ENCODE data around the gene MBTPS2.
"Not testable (repeated sequence)": the region's sequence is repeated elsewhere in the genome, so short reads cannot be mapped to it uniquely, and the experiment has no call there.

Gene MBTPS2

GRCh38 chrX:21856504-21856903, 17.1 kb downstream of the MBTPS2 start:
- Histone ChIP-seq H3K36me3 (ENCODE audit: control insufficient read depth, insufficient read depth, low read length) (peaks cover 5% of the 10 kb centered on the region), H3K4me3 (replicated peaks; ENCODE audit: low read depth, low read length) (no peak overlapping the region), H3K27me3 (replicated peaks; ENCODE audit: control insufficient read depth, insufficient read depth, low read length) (no peaks in the 10 kb centered on the region)
- TF ChIP-seq CTCF (IDR thresholded peaks at IDR 0.05; ENCODE audit: insufficient read depth, low read length, poor library complexity, severe bottlenecking): no peak
- DNase-seq (ENCODE audit: extremely low read depth, insufficient read length): no peak

- Histone ChIP-seq H3K4me3 (replicated peaks; ENCODE audit: low read depth, low read length) (no peak overlapping the region), H3K27me3 (replicated peaks; ENCODE audit: control insufficient read depth, insufficient read depth, low read length) (no peaks in the 10 kb centered on the region), H3K36me3 (ENCODE audit: control insufficient read depth, insufficient read depth, low read length) (no peaks in the 10 kb centered on the region)
- DNase-seq (ENCODE audit: extremely low read depth, insufficient read length): no peak
- no peak for TF ChIP-seq CTCF (IDR thresholded peaks at IDR 0.05; ENCODE audit: insufficient read depth, low read length, poor library complexity, severe bottlenecking)
These were observed 23.8 kb downstream of the MBTPS2 start for GRCh38 chrX:21863241-21863640.

- DNase-seq (ENCODE audit: extremely low read depth, insufficient read length): no peak
- Histone ChIP-seq H3K27me3 (replicated peaks; ENCODE audit: control insufficient read depth, insufficient read depth, low read length) (no peaks in the 10 kb centered on the region), H3K4me3 (replicated peaks; ENCODE audit: low read depth, low read length) (no peak overlapping the region), H3K36me3 (ENCODE audit: control insufficient read depth, insufficient read depth, low read length) (no peaks in the 10 kb centered on the region)
- TF ChIP-seq CTCF (IDR thresholded peaks at IDR 0.05; ENCODE audit: insufficient read depth, low read length, poor library complexity, severe bottlenecking): no peak
These were observed 26.0 kb downstream of the MBTPS2 start for GRCh38 chrX:21865436-21865835.

- Histone ChIP-seq H3K4me3 (replicated peaks; ENCODE audit: low read depth, low read length) (no peak overlapping the region), H3K36me3 (ENCODE audit: control insufficient read depth, insufficient read depth, low read length) (no peaks in the 10 kb centered on the region), H3K27me3 (replicated peaks; ENCODE audit: control insufficient read depth, insufficient read depth, low read length) (no peaks in the 10 kb centered on the region)
- DNase-seq (ENCODE audit: extremely low read depth, insufficient read length): no peak
- TF ChIP-seq CTCF (IDR thresholded peaks at IDR 0.05; ENCODE audit: insufficient read depth, low read length, poor library complexity, severe bottlenecking): no peak
These were observed 31.1 kb downstream of the MBTPS2 start for GRCh38 chrX:21870494-21870893.

- Histone ChIP-seq H3K27me3 (replicated peaks; ENCODE audit: control insufficient read depth, insufficient read depth, low read length) (no peaks in the 10 kb centered on the region), H3K36me3 (ENCODE audit: control insufficient read depth, insufficient read depth, low read length) (no peaks in the 10 kb centered on the region), H3K4me3 (replicated peaks; ENCODE audit: low read depth, low read length) (no peak overlapping the region)
- no peak for TF ChIP-seq CTCF (IDR thresholded peaks at IDR 0.05; ENCODE audit: insufficient read depth, low read length, poor library complexity, severe bottlenecking)
- DNase-seq (ENCODE audit: extremely low read depth, insufficient read length): no peak
These were observed 33.8 kb downstream of the MBTPS2 start for GRCh38 chrX:21873063-21873775.

GRCh38 chrX:21874182-21874581, 34.8 kb downstream of the MBTPS2 start:
- not testable (repeated sequence) for H3K36me3 ChIP-seq (ENCODE audit: control insufficient read depth, insufficient read depth, low read length); H3K27me3 ChIP-seq (replicated peaks; ENCODE audit: control insufficient read depth, insufficient read depth, low read length); DNase-seq (ENCODE audit: extremely low read depth, insufficient read length); H3K4me3 ChIP-seq (replicated peaks; ENCODE audit: low read depth, low read length)

Measured in GM06990 (cell line).